ENCODE results near the gene PRKAG3.

GRCh38 chr2:218788529-218789255, 42.9 kb downstream of the PRKAG3 start:
- TF ChIP-seq CTCF (IDR thresholded peaks at IDR 0.05; ENCODE audit: insufficient read depth, low read length) (no peak), SPI1 (IDR thresholded peaks at IDR 0.05; ENCODE audit: borderline replicate concordance, low read depth) (no peak)
